Measurements from ENCODE around the gene GRIN1. TPM values are rescaled to one million over a fixed set of nuclear protein-coding genes. Genes with fewer than 3 reads are reported as not detected.

Gene GRIN1
- total and polyA plus RNA-seq, 2 of the 8 experiments (the other 6 are each of a cell fraction or from before 2014, with no cell fraction given) = 0.48 to 2.1 TPM

DNA sequence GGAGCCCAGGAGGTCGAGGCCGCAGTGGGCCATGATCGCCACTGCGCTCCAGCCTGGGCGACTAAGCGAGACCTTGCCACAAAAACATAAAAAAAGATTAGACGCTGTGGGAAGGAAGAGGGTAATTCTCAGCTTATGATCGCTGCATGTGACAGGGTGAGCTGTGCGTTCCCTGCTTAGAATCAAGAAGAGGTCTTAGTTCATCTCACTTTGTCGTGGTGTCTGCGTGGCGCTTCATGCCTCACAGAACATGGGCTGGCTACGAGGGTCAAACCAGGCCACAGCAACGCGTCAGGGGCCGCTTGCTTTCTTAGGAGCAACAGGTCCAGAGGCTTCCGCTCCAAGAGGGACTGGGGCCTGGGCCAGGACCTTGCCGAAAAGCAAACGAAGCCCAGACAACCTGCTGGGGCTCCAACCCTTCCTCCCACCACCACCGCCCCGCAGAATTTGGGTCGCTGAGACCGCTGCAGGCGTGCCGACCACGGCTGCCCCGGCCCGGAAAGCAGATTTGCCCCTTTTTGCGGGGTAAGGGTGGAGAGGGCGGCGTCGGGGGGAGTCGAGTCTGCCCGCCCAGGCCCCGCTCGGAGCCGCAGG lies 10.0 kb upstream of the GRIN1 start:
- Histone ChIP-seq H3K4me1 (replicated peaks in 1 of 4; ENCODE audit: control insufficient read depth in 3 of 4, insufficient read depth in 4 of 4, low read length in 3 of 4) (peaks cover 0 to 11% (median 5%) of the 10 kb centered on the region in 4 experiments; a peak in 4 of 7 replicates), H3K23ac (ENCODE audit: insufficient read length) (no peak overlapping the region), H2BK120ac (replicated peaks; ENCODE audit: low read depth, low read length) (no peak overlapping the region), H3K9ac (replicated peaks in 1 of 4; ENCODE audit: extremely low read depth in 1 of 4, low read depth in 3 of 4, low read length in 3 of 4) (peak overlapping the region in 3 of 4 experiments; percentile 63 to 72 (median 72); a peak in 6 of 7 replicates), H3K14ac (ENCODE audit: insufficient read length) (no peak overlapping the region), H3K27me3 (replicated peaks in 1 of 4; ENCODE audit: control insufficient read depth in 3 of 4, extremely low read depth in 1 of 4, insufficient read depth in 3 of 4, low read length in 3 of 4) (peaks cover 0 to 6% (median 4%) of the 10 kb centered on the region in 4 experiments; a peak in 4 of 7 replicates), H3K4ac (replicated peaks; ENCODE audit: insufficient read length, low read depth, low read length) (no peak overlapping the region), H3K4me3 (ENCODE audit: extremely low read depth in 1 of 4, insufficient read depth in 2 of 4, low read depth in 3 of 4, low read length in 4 of 4) (peak overlapping the region; percentile 70 to 83 (median 77)), H2BK12ac (ENCODE audit: low read depth, low read length) (0 out of 2 replicates have a peak overlapping the region, but pooled peaks have one; percentile 18), H3K9me3 (ENCODE audit: insufficient read depth in 2 of 2, low read depth in 1 of 2, low read length in 1 of 2) (no peaks in the 10 kb centered on the region), H3K56ac (replicated peaks; ENCODE audit: insufficient read length, low read depth, low read length) (no peak overlapping the region), H3K79me2 (ENCODE audit: control insufficient read depth in 1 of 2, insufficient read depth in 2 of 2, low read length in 2 of 2) (peaks cover 0 to 7% of the 10 kb centered on the region in 2 experiments; a peak in 1 of 4 replicates), H3K23me2 (ENCODE audit: low read depth, low read length) (peaks cover 7% of the 10 kb centered on the region; the same call in 1 of the 2 replicates), H4K91ac (replicated peaks; ENCODE audit: insufficient read length, low read length) (no peak overlapping the region), H2BK5ac (ENCODE audit: low read depth, low read length) (no peak overlapping the region), H4K8ac (ENCODE audit: extremely low read depth, insufficient read depth, low read length) (peak overlapping the region; percentile 54), H3K27ac (ENCODE audit: low read depth, low read length) (no peak overlapping the region), H3K4me2 (ENCODE audit: insufficient read depth in 1 of 2, low read depth in 2 of 2, low read length in 2 of 2) (peak overlapping the region; percentile 70 to 97), H3K79me1 (ENCODE audit: low read depth, low read length) (peaks cover 2% of the 10 kb centered on the region; the same call in 1 of the 2 replicates), H2BK20ac (ENCODE audit: low read length) (no peak overlapping the region), H4K5ac (ENCODE audit: insufficient read length, low read depth, low read length) (no peak overlapping the region), H3K36me3 (ENCODE audit: control insufficient read depth in 2 of 4, insufficient read depth in 4 of 4, low read length in 3 of 4) (no peaks in the 10 kb centered on the region), H2BK15ac (ENCODE audit: low read length) (no peak overlapping the region; the same call in 1 of the 2 replicates), H2AFZ (ENCODE audit: low read length) (no peak overlapping the region), H2AK5ac (ENCODE audit: low read depth, low read length) (no peak overlapping the region), H3K18ac (ENCODE audit: extremely low read depth, low read length) (peak overlapping the region; percentile 62), H4K20me1 (replicated peaks in 1 of 2; ENCODE audit: control insufficient read depth in 1 of 2, insufficient read depth in 2 of 2, low read length in 2 of 2) (no peaks in the 10 kb centered on the region)
- ChIA-PET CTCF (ENCODE audit: partially characterized antibody) (interaction anchor here (0.8 to 2.6 kb wide), 15 partner anchors 10 to 182 kb away, joined by 3 to 13 read pairs (median 3); partner anchors contain the start of genes GRIN1 and TMEM210), POLR2A (ENCODE audit: partially characterized antibody) (interaction anchor here (0.7 to 2.4 kb wide), 16 partner anchors 9 to 137 kb away, joined by 3 to 14 read pairs (median 4); partner anchors contain the start of genes GRIN1, LRRC26, SSNA1 and TPRN)
- FAIRE-seq (no peak), DNase-seq (ENCODE audit: low read depth in 1 of 2, low spot score in 2 of 2) (no peak)
- whole genome bisulfite sequencing, 2 experiments (ENCODE audit: extremely low coverage in 1 of 2, insufficient coverage in 1 of 2, insufficient read length in 1 of 2, insufficient replicate concordance in 2 of 2, low coverage in 1 of 2, low lambda C conversion rate in 2 of 2, missing lambda C conversion rate in 1 of 2) = 30% methylated on average over 31 of the region's 37 CpGs; no CpG with 5 or more reads in 1 of the 2 experiments
- no peak for TF ChIP-seq CBX5 (IDR thresholded peaks at IDR 0.05; ENCODE audit: low read depth, low read length)
- TF ChIP-seq, protein P1, sequence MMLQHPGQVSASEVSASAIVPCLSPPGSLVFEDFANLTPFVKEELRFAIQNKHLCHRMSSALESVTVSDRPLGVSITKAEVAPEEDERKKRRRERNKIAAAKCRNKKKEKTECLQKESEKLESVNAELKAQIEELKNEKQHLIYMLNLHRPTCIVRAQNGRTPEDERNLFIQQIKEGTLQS (IDR thresholded peaks at IDR 0.05; ENCODE audit: insufficient read depth, low read depth, low read length) = no peak

Data from H1 (cell line).